Brain microvascular endothelial cell (primary cell): ENCODE results near the gene LDLRAD3.

Experiments
- DNase-seq: peaks from one replicate; pipeline ENCODE4 v3.0.0-alpha.2; 2020
- H3K27ac ChIP-seq: fragments of 250-450 bp; sonication (Bioruptor Pico); 2 replicates; pipeline ENCODE4 v1.5.1; 2020; ENCODE audit warnings: mild to moderate bottlenecking, moderate library complexity
- H3K27me3 ChIP-seq: fragments of 250-450 bp; sonication (Bioruptor Pico); replicated peaks from 2 replicates; pipeline ENCODE4 v1.5.1; 2020; ENCODE audit warnings: mild to moderate bottlenecking
- H3K36me3 ChIP-seq: fragments of 250-450 bp; sonication (Bioruptor Pico); replicated peaks from 2 replicates; pipeline ENCODE4 v1.5.1; 2020; ENCODE audit warnings: mild to moderate bottlenecking
- H3K4me3 ChIP-seq: 2 replicates; pipeline ENCODE4 v1.5.1; 2011; ENCODE audit warnings: low read depth, mild to moderate bottlenecking, control low read depth, low read length, moderate library complexity
- in situ Hi-C: cut with HindIII; loops from 2 replicates; pipeline ENCODE4 v1.10.0; 2017; ENCODE audit warnings: low sequenced_read_pairs, low pct_ligation_motif_present
- TF ChIP-seq, protein P1 (sequence below): IDR thresholded peaks from 2 replicates; pipeline ENCODE4 v1.5.1; 2011; ENCODE audit warnings: low read depth, mild to moderate bottlenecking, moderate library complexity, low read length, control low read depth, inconsistent platforms; ENCODE audit errors: missing control alignments

Gene LDLRAD3

DNA sequence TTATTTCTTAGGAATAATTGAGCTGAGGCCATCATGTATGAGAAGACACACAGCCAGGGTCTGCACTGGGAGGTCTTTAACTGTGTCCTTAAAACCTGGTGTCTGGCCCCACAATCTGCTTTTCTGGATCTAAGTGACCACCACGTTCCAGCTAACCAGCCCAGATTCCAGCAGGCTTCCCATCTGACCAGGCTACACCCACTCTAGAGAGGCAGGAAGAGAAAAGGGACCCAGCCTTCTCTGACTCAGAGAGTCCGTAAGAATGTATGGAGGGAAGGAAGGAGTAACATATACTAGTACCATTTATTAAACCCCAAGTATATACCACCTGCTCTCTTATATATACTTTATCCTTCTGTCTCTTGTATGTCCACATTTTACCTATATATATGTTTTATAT is 80.1 kb downstream of the LDLRAD3 start:
- no peak overlapping the region for H3K27ac ChIP-seq

DNA sequence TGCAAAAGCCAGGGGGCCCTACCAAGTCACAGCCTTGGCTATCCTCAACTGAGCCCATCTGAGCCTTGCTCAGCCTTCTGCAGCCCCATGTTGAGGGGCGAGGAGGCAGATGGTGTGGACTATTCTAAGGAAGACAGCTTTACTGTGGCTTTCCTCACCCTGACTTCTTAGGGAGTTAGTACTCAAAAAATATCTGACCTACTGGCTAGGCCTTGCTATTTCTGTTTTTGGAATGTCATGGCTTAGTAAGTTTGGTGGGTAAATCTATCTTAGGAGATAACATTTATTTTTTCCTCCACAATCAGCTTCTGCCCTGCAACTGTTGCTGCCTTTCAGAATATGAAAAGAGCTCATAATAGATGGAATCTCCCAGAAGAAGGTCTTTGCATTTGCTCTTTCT is 80.9 kb downstream of the LDLRAD3 start:
- Histone ChIP-seq H3K36me3 (no peaks in the 10 kb centered on the region), H3K27me3 (no peaks in the 10 kb centered on the region), H3K27ac (no peak overlapping the region), H3K4me3 (no peak overlapping the region)
- TF ChIP-seq, protein P1, sequence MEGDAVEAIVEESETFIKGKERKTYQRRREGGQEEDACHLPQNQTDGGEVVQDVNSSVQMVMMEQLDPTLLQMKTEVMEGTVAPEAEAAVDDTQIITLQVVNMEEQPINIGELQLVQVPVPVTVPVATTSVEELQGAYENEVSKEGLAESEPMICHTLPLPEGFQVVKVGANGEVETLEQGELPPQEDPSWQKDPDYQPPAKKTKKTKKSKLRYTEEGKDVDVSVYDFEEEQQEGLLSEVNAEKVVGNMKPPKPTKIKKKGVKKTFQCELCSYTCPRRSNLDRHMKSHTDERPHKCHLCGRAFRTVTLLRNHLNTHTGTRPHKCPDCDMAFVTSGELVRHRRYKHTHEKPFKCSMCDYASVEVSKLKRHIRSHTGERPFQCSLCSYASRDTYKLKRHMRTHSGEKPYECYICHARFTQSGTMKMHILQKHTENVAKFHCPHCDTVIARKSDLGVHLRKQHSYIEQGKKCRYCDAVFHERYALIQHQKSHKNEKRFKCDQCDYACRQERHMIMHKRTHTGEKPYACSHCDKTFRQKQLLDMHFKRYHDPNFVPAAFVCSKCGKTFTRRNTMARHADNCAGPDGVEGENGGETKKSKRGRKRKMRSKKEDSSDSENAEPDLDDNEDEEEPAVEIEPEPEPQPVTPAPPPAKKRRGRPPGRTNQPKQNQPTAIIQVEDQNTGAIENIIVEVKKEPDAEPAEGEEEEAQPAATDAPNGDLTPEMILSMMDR = no peak
- DNase-seq = no peak
- in situ Hi-C loops = no loop called here

More for the DNA sequence above, 80.1 kb downstream of the LDLRAD3 start:
- DNase-seq = peak; percentile 47
- TF ChIP-seq, protein P1 = no peak
- Histone ChIP-seq H3K4me3 (no peak overlapping the region), H3K27me3 (no peaks in the 10 kb centered on the region), H3K36me3 (no peaks in the 10 kb centered on the region)
- in situ Hi-C loops = no loop called here

DNA sequence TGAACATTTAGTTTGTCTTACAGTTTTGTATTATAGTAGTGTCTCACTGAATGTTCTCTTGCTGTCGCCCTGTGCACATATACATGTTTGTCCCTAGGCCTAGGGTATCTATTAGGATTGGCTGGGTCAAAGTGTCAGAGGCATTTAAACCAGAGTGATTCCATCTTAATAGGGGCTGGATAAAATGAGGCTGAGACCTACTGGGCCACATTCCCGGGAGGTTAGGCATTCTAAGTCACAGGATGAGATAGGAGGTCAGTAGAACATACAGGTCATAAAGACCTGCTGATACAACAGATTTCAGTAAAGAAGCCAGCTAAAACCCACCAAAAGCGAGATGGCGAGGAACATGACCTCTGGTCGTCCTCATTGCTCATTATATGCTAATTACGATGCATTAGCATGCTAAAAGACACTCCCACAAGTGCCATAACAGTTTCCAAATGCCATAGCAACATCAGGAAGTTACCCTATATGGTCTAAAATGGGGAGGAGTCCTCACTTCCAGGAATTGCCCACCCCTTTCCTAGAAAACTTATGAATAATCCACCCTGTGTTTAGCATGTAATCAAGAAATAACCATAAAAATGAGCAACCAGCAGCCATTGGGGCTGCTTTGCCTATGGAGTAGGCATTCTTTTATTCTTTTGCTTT is 82.6 kb downstream of the LDLRAD3 start:
- DNase-seq = no peak
- in situ Hi-C loops = no loop called here
- TF ChIP-seq, protein P1 = no peak
- Histone ChIP-seq H3K36me3 (no peaks in the 10 kb centered on the region), H3K27me3 (no peaks in the 10 kb centered on the region), H3K4me3 (no peak overlapping the region), H3K27ac (no peak overlapping the region)

DNA sequence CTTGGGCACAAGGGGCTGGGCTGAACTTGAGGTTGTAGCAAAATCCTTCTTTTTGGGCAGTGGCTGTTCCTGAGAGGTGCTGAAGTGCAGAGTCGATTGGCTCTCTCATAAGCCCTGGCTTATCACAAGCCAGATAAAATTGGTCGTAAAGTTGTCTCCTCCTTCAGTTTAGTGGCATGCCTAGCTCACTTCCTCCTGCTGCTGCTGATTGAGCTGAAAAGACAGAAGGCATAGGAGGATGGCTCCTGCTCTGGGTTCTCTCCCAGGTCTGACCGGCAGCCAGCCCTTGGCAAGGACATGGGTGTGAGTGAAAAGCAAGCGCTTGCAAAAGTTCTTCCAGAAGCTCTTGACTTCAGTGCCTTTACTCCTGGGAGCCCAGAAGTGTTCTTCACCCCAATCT is 83.9 kb downstream of the LDLRAD3 start:
- in situ Hi-C loops = no loop called here
- TF ChIP-seq, protein P1 = no peak
- no peaks in the 10 kb centered on the region for H3K27me3 ChIP-seq
- H3K36me3 ChIP-seq = no peaks in the 10 kb centered on the region
- DNase-seq = no peak
- H3K27ac ChIP-seq = no peak overlapping the region
- no peak overlapping the region for H3K4me3 ChIP-seq

DNA sequence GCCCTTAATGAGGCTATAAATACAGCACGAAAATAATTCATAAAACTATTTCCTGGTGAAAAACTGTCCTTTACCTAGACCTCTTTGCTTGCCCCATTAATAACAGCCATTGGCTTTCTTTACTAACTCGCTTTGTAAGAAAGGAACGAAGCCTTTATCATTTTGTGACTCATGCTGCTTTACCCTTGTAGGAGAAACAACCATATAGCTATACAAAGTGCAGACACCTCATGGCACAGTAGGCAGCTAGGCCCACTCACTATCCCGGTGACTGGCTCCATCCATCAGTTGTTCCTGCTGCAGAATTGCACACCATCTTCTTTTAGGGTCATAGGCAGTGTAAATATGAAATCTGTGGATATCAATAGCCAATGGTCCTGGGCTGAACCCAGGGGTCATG is 85.8 kb downstream of the LDLRAD3 start:
- Histone ChIP-seq H3K27me3 (no peaks in the 10 kb centered on the region), H3K36me3 (no peaks in the 10 kb centered on the region), H3K27ac (no peak overlapping the region), H3K4me3 (no peak overlapping the region)
- TF ChIP-seq, protein P1 = no peak
- DNase-seq = no peak
- in situ Hi-C loops = no loop called here

DNA sequence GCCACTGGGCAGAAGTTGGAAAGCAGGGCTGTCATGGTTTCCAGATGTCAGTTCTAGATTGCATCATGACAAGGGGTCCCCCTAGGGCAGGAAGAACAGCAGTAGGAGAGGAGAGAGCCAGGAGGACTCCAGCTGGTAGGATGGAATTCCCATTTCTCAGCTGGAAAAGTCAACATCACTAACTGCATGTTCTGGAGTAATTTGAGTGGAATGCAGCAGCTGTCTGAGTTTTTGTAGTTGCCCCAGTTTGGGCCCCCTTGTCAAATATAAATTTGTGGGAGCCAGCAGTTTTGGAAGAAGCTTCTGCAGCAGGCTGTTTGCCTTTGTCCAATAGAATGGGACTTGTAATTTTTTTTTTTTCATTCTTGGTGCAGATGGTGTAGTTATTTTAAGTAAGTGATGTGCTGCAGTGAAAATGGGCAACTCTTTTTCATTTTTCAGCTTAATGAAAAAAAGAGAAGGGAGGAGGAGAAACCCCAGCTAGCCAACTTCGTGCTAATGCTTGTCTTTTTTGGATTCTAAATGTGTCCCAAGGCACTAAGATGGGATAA is 86.9 kb downstream of the LDLRAD3 start:
- H3K4me3 ChIP-seq = no peak overlapping the region
- no peak overlapping the region for H3K27ac ChIP-seq
- H3K27me3 ChIP-seq = no peaks in the 10 kb centered on the region
- no peaks in the 10 kb centered on the region for H3K36me3 ChIP-seq
- DNase-seq = no peak
- in situ Hi-C loops = no loop called here
- TF ChIP-seq, protein P1 = no peak
